ENCODE measurements around the gene KHSRP. TPM values are rescaled to one million over a fixed set of nuclear protein-coding genes. Genes with fewer than 3 reads are reported as not detected.
"Not testable (repeated sequence)": the region's sequence is repeated elsewhere in the genome, so short reads cannot be mapped to it uniquely, and the experiment has no call there.

KHSRP gene
- total RNA-seq, 3 donors from 2014 or later, result 513 to 596 (median 530) TPM

GRCh38 chr19:6416658-6417405 lies 7.8 kb downstream of the KHSRP start:
- ATAC-seq (no peak), DNase-seq (no peak)
- Mint-ChIP-seq H3K4me1 (ENCODE audit: low read depth) (peaks cover 8% of the 10 kb centered on the region), H3K27me3 (ENCODE audit: low read depth) (no peaks in the 10 kb centered on the region), H3K4me3 (no peak overlapping the region), H3K36me3 (ENCODE audit: insufficient read depth) (peaks cover 25% of the 10 kb centered on the region), H3K9me3 (no peaks in the 10 kb centered on the region)

- H3K36me3 Mint-ChIP-seq (ENCODE audit: insufficient read depth), result peaks cover 21% of the 10 kb centered on the region
- peaks cover under 1% of the 10 kb centered on the region for H3K4me1 Mint-ChIP-seq (ENCODE audit: low read depth)
These were observed 8.9 kb downstream of the KHSRP start for GRCh38 chr19:6415591-6416190.

GRCh38 chr19:6414793-6415590 lies 9.6 kb downstream of the KHSRP start:
- Mint-ChIP-seq H3K27me3 (ENCODE audit: low read depth) (no peaks in the 10 kb centered on the region), H3K4me3 (no peak overlapping the region), H3K4me1 (ENCODE audit: low read depth) (no peaks in the 10 kb centered on the region), H3K9me3 (no peaks in the 10 kb centered on the region), H3K36me3 (ENCODE audit: insufficient read depth) (peaks cover 16% of the 10 kb centered on the region)
- no peak for ATAC-seq
- no peak for DNase-seq

More at GRCh38 chr19:6415591-6416190, 8.9 kb downstream of the KHSRP start:
- H3K4me3 Mint-ChIP-seq, result no peak overlapping the region
- DNase-seq (no peak), ATAC-seq (no peak)
- H3K9me3 Mint-ChIP-seq, result no peaks in the 10 kb centered on the region
- no peaks in the 10 kb centered on the region for H3K27me3 Mint-ChIP-seq (ENCODE audit: low read depth)

DNA sequence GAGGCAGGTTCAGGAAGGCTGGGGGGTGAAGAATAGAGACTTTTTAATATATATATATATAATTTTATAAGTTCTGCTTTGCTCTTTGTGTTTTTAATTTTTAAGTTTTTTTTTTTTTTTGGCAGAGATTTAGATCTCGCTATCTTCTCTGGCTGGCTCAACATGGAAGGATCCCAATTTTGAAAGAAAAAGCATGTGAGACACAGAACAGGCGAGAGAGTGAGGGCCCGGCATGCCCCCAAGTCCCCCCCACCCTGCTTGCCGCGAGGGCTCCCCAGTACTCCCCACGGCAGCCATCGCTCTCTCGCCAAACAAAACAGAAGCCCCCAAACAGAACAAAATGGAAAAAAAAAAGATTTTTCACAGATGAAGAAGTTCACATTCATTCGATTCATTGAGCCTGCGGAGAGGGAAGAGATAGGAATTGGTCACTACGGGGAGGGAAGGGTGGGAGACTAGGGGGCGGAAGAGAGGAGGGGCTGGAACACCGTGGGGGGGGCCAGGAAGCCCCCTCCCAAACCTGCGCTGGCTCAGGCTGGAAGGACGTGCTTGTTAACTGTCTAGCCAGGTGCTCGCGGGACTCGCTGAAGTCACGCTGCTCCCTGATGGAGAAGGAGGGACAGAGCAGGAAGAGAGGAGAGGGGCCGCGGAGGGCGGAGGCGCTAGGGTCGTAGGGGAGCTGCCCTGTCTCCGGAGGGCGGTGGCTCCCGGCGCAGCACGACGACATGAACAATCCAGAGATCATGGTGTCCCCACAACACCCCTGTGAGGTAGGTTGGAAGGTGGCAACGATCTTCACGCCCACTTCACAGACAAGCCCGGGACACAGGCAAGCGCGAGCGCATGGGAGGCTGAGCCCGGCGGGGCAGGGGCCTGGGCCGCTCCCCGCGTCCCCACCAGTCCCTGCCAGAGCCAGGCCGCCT lies 10.6 kb downstream of the KHSRP start:
- H3K4me3 Mint-ChIP-seq, result no peak overlapping the region
- no peaks in the 10 kb centered on the region for H3K9me3 Mint-ChIP-seq
- DNase-seq (no peak), ATAC-seq (no peak)
- H3K27me3 Mint-ChIP-seq (ENCODE audit: low read depth), result no peaks in the 10 kb centered on the region
- H3K4me1 Mint-ChIP-seq (ENCODE audit: low read depth), result no peaks in the 10 kb centered on the region
- peaks cover 11% of the 10 kb centered on the region for H3K36me3 Mint-ChIP-seq (ENCODE audit: insufficient read depth)

- Mint-ChIP-seq H3K9me3 (no peaks in the 10 kb centered on the region), H3K36me3 (ENCODE audit: insufficient read depth) (peaks cover 8% of the 10 kb centered on the region), H3K4me3 (no peak overlapping the region), H3K27me3 (ENCODE audit: low read depth) (no peaks in the 10 kb centered on the region), H3K4me1 (ENCODE audit: low read depth) (no peaks in the 10 kb centered on the region)
- ATAC-seq, result no peak
- DNase-seq, result no peak
These were observed 11.3 kb downstream of the KHSRP start for GRCh38 chr19:6413291-6413690.

DNA sequence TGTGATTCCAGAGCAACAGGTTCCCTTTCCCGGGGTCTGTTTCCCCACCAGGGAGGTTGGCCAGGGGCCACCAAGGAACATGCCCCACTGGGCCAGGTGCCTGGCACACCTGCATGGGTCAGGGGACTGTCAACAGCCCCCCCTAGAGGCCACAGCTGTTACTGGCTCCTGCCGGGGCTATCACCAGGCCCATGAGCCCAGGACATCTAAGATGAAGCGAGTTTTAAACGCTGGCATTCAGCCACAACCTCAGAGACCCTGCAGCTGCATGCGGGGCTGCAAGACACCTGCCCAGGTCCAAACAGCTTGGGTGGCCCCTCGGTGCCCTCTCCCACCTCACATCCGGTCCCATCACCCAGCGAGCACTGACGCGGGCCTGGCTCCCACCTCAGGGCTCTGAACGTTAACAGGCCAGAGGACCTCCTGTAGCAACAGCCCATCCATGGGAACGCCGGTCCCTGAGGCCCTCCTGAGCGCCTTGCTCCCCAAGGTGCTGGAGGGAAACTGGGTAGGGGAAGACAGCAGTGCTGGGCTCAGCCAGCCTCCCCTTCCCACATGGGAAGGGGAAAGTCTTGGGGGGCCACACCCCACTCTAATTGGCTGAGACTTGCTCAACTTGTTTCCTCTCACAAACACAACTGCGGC lies 12.0 kb downstream of the KHSRP start:
- peaks cover 8% of the 10 kb centered on the region for H3K36me3 Mint-ChIP-seq (ENCODE audit: insufficient read depth)
- H3K27me3 Mint-ChIP-seq (ENCODE audit: low read depth), result no peaks in the 10 kb centered on the region
- no peaks in the 10 kb centered on the region for H3K9me3 Mint-ChIP-seq
- H3K4me1 Mint-ChIP-seq (ENCODE audit: low read depth), result no peaks in the 10 kb centered on the region
- DNase-seq, result peak; percentile 46
- ATAC-seq, result peak; percentile 63 to 71
- H3K4me3 Mint-ChIP-seq, result no peak overlapping the region

GRCh38 chr19:6412061-6412446 lies 12.6 kb downstream of the KHSRP start:
- Mint-ChIP-seq H3K4me3 (no peak overlapping the region), H3K36me3 (ENCODE audit: insufficient read depth) (peaks cover 8% of the 10 kb centered on the region), H3K9me3 (no peaks in the 10 kb centered on the region), H3K27me3 (ENCODE audit: low read depth) (no peaks in the 10 kb centered on the region), H3K4me1 (ENCODE audit: low read depth) (no peaks in the 10 kb centered on the region)
- peak; percentile 15 to 27 for ATAC-seq
- no peak for DNase-seq

DNA sequence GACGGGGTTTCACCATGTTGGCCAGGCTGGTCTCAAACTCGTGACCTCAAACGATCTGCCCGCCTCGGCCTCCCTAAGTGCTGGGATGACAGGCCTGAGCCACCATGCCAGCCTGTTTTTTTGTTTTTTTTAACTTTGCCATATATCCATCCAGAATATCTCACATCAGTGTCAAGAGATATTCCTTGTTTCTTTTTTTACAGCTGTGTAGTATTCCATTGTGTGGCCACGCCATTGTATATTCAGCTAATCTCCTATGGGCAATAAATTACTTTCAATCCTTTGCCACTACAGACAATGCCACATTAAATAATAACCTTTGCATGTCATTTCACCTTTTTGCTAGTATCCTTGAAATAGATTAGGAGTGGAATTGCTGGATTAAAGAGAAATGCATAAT lies 15.3 kb downstream of the KHSRP start:
- H3K4me1 Mint-ChIP-seq (ENCODE audit: low read depth), result no peaks in the 10 kb centered on the region
- H3K9me3 Mint-ChIP-seq, result no peaks in the 10 kb centered on the region
- no peak overlapping the region for H3K4me3 Mint-ChIP-seq
- no peaks in the 10 kb centered on the region for H3K27me3 Mint-ChIP-seq (ENCODE audit: low read depth)
- ATAC-seq (no peak), DNase-seq (no peak)
- peaks cover 3% of the 10 kb centered on the region for H3K36me3 Mint-ChIP-seq (ENCODE audit: insufficient read depth)

GRCh38 chr19:6406401-6406800 lies 18.2 kb downstream of the KHSRP start:
- no peak for ATAC-seq
- no peaks in the 10 kb centered on the region for H3K36me3 Mint-ChIP-seq (ENCODE audit: insufficient read depth)

DNA sequence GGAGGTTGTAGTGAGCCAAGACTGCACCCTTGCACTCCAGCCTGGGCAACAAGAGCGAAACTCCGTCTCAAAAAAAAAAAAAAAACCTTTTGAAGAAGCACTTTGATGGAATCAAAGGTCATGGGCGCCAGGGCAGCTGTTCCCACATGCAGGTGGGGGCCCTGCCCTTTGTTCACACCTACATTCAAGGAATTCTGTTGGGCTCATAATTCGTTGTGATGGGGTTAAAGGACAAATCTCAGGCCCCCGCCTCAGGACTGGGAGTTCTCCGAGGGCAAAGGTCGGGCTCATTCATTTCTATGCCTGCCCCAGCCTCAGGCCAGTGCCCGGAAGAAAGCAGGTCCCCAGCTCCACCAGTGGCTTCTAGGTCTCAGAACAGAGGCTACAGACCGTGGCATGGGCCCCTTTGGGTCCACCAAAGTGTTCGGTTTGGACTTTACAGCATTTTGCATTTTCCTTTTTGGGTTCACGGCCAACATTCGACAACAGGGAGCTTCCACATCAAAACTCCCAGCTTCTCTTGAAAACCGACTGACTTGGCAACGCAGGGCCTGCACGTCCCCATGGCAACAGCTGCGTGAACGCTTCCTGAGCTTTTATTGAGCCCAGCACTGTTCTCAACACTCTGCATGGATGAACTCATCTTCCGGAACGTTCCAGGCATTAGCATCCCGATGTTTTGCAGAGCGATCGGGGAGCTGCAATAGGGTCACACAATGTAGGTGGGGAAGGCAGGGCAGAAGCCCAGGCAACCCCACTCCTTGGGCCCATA lies 21.6 kb downstream of the KHSRP start:
- Mint-ChIP-seq H3K9me3 (no peaks in the 10 kb centered on the region), H3K4me3 (no peak overlapping the region), H3K36me3 (ENCODE audit: insufficient read depth) (no peaks in the 10 kb centered on the region), H3K4me1 (ENCODE audit: low read depth) (no peaks in the 10 kb centered on the region), H3K27me3 (ENCODE audit: low read depth) (no peaks in the 10 kb centered on the region)
- DNase-seq (no peak), ATAC-seq (no peak)

More at GRCh38 chr19:6406401-6406800, 18.2 kb downstream of the KHSRP start:
- Mint-ChIP-seq H3K9me3 (no peaks in the 10 kb centered on the region), H3K4me3 (no peak overlapping the region), H3K4me1 (ENCODE audit: low read depth) (no peaks in the 10 kb centered on the region), H3K27me3 (ENCODE audit: low read depth) (no peaks in the 10 kb centered on the region)
- DNase-seq, result no peak

- ATAC-seq, result no peak
- Mint-ChIP-seq H3K9me3 (no peaks in the 10 kb centered on the region), H3K4me3 (no peak overlapping the region), H3K27me3 (ENCODE audit: low read depth) (no peaks in the 10 kb centered on the region), H3K4me1 (ENCODE audit: low read depth) (no peaks in the 10 kb centered on the region), H3K36me3 (ENCODE audit: insufficient read depth) (no peaks in the 10 kb centered on the region)
- no peak for DNase-seq
These were observed 22.6 kb downstream of the KHSRP start for GRCh38 chr19:6402058-6402457.

GRCh38 chr19:6400062-6400944 lies 24.3 kb downstream of the KHSRP start:
- not testable (repeated sequence) for H3K4me3 Mint-ChIP-seq; H3K4me1 Mint-ChIP-seq (ENCODE audit: low read depth); DNase-seq; H3K36me3 Mint-ChIP-seq (ENCODE audit: insufficient read depth); ATAC-seq; H3K27me3 Mint-ChIP-seq (ENCODE audit: low read depth); H3K9me3 Mint-ChIP-seq

Measured in activated T-cell treated with anti-CD3 and anti-CD28 coated beads, Interleukin-2, amount 50 U/mL, for 4 hours (primary cell).